Right lobe of liver (tissue), 4 donors: Measurements from ENCODE around the gene CDKAL1.

ENCODE experiments used
- POLR2A ChIP-seq: fragments of 450-650 bp; IDR thresholded peaks from one replicate; pipeline ENCODE4 v1.6.1; 2017; ENCODE audit warnings: antibody characterized with exemption, mild to moderate bottlenecking
- TF ChIP-seq, protein P1 (sequence below), 4 donors: fragments of 200-600 bp in 3 of 4; fragments of 450-650 bp in 1 of 4; IDR thresholded peaks; one replicate each; pipeline versions ENCODE4 v1.5.1 to v1.8.0; 2016 to 2022; ENCODE audit warnings: antibody characterized with exemption in 4 of 4, mild to moderate bottlenecking in 2 of 4
- donor health status: DM: no; HTN: no; CAD: no.
- donor health status: DM: no; HTN: no; CAD: no.
- donor health status: DM: no; HTN: yes; CAD: no.

GRCh38 chr6:21163110-21163837 lies 629.0 kb downstream of the CDKAL1 start:
- TF ChIP-seq, protein P1, sequence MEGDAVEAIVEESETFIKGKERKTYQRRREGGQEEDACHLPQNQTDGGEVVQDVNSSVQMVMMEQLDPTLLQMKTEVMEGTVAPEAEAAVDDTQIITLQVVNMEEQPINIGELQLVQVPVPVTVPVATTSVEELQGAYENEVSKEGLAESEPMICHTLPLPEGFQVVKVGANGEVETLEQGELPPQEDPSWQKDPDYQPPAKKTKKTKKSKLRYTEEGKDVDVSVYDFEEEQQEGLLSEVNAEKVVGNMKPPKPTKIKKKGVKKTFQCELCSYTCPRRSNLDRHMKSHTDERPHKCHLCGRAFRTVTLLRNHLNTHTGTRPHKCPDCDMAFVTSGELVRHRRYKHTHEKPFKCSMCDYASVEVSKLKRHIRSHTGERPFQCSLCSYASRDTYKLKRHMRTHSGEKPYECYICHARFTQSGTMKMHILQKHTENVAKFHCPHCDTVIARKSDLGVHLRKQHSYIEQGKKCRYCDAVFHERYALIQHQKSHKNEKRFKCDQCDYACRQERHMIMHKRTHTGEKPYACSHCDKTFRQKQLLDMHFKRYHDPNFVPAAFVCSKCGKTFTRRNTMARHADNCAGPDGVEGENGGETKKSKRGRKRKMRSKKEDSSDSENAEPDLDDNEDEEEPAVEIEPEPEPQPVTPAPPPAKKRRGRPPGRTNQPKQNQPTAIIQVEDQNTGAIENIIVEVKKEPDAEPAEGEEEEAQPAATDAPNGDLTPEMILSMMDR (IDR thresholded peaks at IDR 0.05) = no peak
- no peak for TF ChIP-seq POLR2A
